Right lobe of liver (tissue), 6 donors: ENCODE results near the gene BAAT. TPM values are rescaled to one million over a fixed set of nuclear protein-coding genes. Genes with fewer than 3 reads are reported as not detected.

ENCODE experiments used
- ATAC-seq, 4 donors: fragments of 200-7000 bp; cut with Tn5 transposase; one replicate each; pipeline ENCODE4 v1.9.1; 2020; ENCODE audit warnings: mild to moderate bottlenecking in 4 of 4, moderate library complexity in 4 of 4
- DNase-seq, 3 donors: peaks; one replicate each; pipeline ENCODE4 v3.0.0-alpha.2; 2020
- H3K27ac ChIP-seq, 3 donors: fragments of 200-600 bp; one replicate each; pipeline ENCODE4 v1.8.0; 2022
- H3K27me3 ChIP-seq, 2 donors: fragments of 200-600 bp; one replicate each; pipeline ENCODE4 v1.8.0; 2022
- H3K36me3 ChIP-seq, 4 donors: fragments of 200-600 bp; sonication (generic) in 1 of 4; one replicate each; pipeline versions ENCODE4 v1.5.1 to v1.8.0; 2017 to 2022; ENCODE audit warnings: control low read depth in 1 of 4
- H3K4me1 ChIP-seq, 4 donors: fragments of 200-600 bp; sonication (generic) in 1 of 4; one replicate each; pipeline versions ENCODE4 v1.5.1 to v1.8.0; 2017 to 2022; ENCODE audit warnings: control low read depth in 1 of 4
- H3K4me3 ChIP-seq, 3 donors: fragments of 200-600 bp; one replicate each; pipeline ENCODE4 v1.8.0; 2022
- H3K9me3 ChIP-seq, 4 donors: fragments of 200-600 bp; sonication (generic) in 1 of 4; one replicate each; pipeline versions ENCODE4 v1.5.1 to v1.8.0; 2017 to 2022; ENCODE audit warnings: control low read depth in 1 of 4
- CTCF ChIP-seq, 4 donors: fragments of 200-600 bp in 3 of 4; fragments of 450-650 bp in 1 of 4; IDR thresholded peaks; one replicate each; pipeline versions ENCODE4 v1.5.1 to v1.8.0; 2016 to 2022; ENCODE audit warnings: antibody characterized with exemption in 4 of 4, mild to moderate bottlenecking in 2 of 4
- POLR2A ChIP-seq: fragments of 450-650 bp; IDR thresholded peaks from one replicate; pipeline ENCODE4 v1.6.1; 2017; ENCODE audit warnings: antibody characterized with exemption, mild to moderate bottlenecking
- WGBS: methylation state at CpG from one replicate; pipeline ENCODE4 v1.1.6; 2018; ENCODE audit warnings: low coverage, low lambda C conversion rate; ENCODE audit not compliant: insufficient coverage; ENCODE audit errors: missing lambda C conversion rate; 5-methylcytosine and 5-hydroxymethylcytosine counted together
- intact Hi-C, 2 donors: fragments of 100-400 bp; cut with DNase I; formaldehyde crosslinking; loops; one replicate each; pipeline versions ENCODE4 v1.11.2 to v1.14.1; 2022
- total RNA-seq, 6 experiments: library from RNA; depleted of rRNA in 2 of 6; stranded (reverse); fragments of >200 nt in 2 of 6; fragmentation: NEBNext Ultra II Directional in 3 of 6; extraction: Animal tissue kit (Norgen Biotek cat#: 25700) in 3 of 6; gene quantifications; one replicate each; pipeline versions ENCODE4 v1.1.0 to v1.2.4, GENCODE V29; 2016 to 2023
- donor health status: DM: no; HTN: yes; CAD: no.
- donor health status: DM: no; HTN: no; CAD: no.
- donor health status: DM: no; HTN: no; CAD: no.
- donor health status: DM: no; HTN: yes; CAD: no.
- donor health status: DM: no; HTN: yes; CAD: no.

BAAT gene
- total RNA-seq, 6 experiments from 2014 or later: 223 to 648 (median 507) TPM

GRCh38 chr9:101388507-101388993 lies 3.7 kb upstream of the BAAT start:
- WGBS: 30% methylated on average over 2 of the region's 2 CpGs
- peaks cover 0 to 7% (median 0%) of the 10 kb centered on the region in 4 donors for H3K4me1 ChIP-seq
- H3K27me3 ChIP-seq: no peaks in the 10 kb centered on the region
- no peaks in the 10 kb centered on the region for H3K9me3 ChIP-seq
- intact Hi-C loops: no loop called here
- peaks cover 0 to 16% (median 8%) of the 10 kb centered on the region in 4 donors for H3K36me3 ChIP-seq
- DNase-seq (no peak), ATAC-seq (peak; percentile 70 to 83 (median 74))
- peak overlapping the region in 2 of 3 donors; percentile 7 to 57 for H3K27ac ChIP-seq
- no peak overlapping the region for H3K4me3 ChIP-seq
- TF ChIP-seq CTCF (IDR thresholded peaks at IDR 0.05): peak; percentile 40 to 54 (median 50)
- TF ChIP-seq POLR2A: no peak

- Histone ChIP-seq H3K27ac (peak overlapping the region in 2 of 3 donors; percentile 7 to 57), H3K4me3 (no peak overlapping the region), H3K4me1 (peaks cover 0 to 7% (median 0%) of the 10 kb centered on the region in 4 donors), H3K36me3 (peaks cover 0 to 16% (median 8%) of the 10 kb centered on the region in 4 donors), H3K27me3 (no peaks in the 10 kb centered on the region), H3K9me3 (no peaks in the 10 kb centered on the region)
- intact Hi-C loops: no loop called here
- ATAC-seq: peak; percentile 81 to 94 (median 83)
- DNase-seq: no peak
- WGBS: 44% methylated on average over 6 of the region's 6 CpGs
- TF ChIP-seq CTCF (IDR thresholded peaks at IDR 0.05) (peak; percentile 54 to 70 (median 68)), POLR2A (no peak)
These were observed 3.2 kb upstream of the BAAT start for GRCh38 chr9:101387871-101388506.

- Histone ChIP-seq H3K27me3 (no peaks in the 10 kb centered on the region), H3K9me3 (no peaks in the 10 kb centered on the region), H3K27ac (peak overlapping the region; percentile 75 to 91 (median 82)), H3K36me3 (peaks cover 0 to 14% (median 0%) of the 10 kb centered on the region in 4 donors), H3K4me1 (peaks cover 0 to 19% (median 0%) of the 10 kb centered on the region in 4 donors), H3K4me3 (peak overlapping the region; percentile 31 to 52 (median 50))
- DNase-seq (no peak), ATAC-seq (peak in 3 of 4 donors; percentile 12 to 49 (median 47))
- intact Hi-C loops: no loop called here
- WGBS: 24% methylated on average over 2 of the region's 2 CpGs
- TF ChIP-seq CTCF (IDR thresholded peaks at IDR 0.05) (no peak), POLR2A (no peak)
These were observed 1.4 kb downstream of the BAAT start for GRCh38 chr9:101383361-101383760.

GRCh38 chr9:101381833-101382342 lies 2.9 kb downstream of the BAAT start:
- peaks cover 0 to 21% (median 0%) of the 10 kb centered on the region in 4 donors for H3K4me1 ChIP-seq
- peak; percentile 48 to 59 (median 56) for ATAC-seq
- intact Hi-C loops: no loop called here
- H3K27ac ChIP-seq: peak overlapping the region; percentile 75 to 91 (median 82)
- H3K4me3 ChIP-seq: peak overlapping the region; percentile 31 to 52 (median 50)
- H3K27me3 ChIP-seq: no peaks in the 10 kb centered on the region
- H3K36me3 ChIP-seq: peaks cover 0 to 16% (median 0%) of the 10 kb centered on the region in 4 donors
- no peaks in the 10 kb centered on the region for H3K9me3 ChIP-seq
- WGBS: 36% methylated on average over 2 of the region's 2 CpGs
- no peak for DNase-seq
- peak; percentile 42 for TF ChIP-seq POLR2A
- no peak for TF ChIP-seq CTCF (IDR thresholded peaks at IDR 0.05)
